GM12801 (cell line): ENCODE data around the gene SLC48A1.

Experiments used
- CTCF ChIP-seq: IDR thresholded peaks from one replicate; pipeline ENCODE4 v1.5.1; 2011; ENCODE audit warnings: control low read depth; ENCODE audit not compliant: insufficient read length; ENCODE audit errors: extremely low read depth

Gene SLC48A1

DNA sequence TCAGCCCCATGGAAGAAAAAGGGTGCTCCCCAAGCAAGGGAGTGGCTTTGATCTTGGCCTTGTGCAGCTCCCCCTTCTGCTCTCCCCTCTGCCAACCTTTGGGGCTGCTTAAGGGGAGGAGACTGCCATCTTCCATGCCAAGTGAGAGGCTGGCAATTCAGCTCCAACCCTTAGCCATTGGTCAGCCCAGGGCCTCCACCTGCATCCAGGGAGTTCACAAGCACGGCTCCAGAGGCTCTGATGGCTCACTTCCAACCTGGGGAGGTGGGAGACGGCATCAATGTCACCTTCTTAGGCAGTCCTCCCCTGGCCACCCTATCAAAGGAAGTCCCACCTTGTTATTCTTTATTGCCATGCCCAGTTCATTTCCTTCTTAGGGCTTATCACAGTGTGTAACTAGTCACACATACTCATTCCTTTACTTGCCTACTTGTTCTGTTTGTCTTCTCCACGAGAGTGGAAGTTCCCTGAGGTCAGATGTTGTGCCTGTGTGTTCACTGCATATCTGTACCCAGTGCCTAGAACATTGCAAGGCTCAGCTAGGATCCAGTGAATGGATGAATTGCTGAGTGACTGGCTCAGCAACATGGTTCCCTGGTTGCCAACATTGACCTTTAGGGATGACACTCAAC lies 41.6 kb downstream of the SLC48A1 start:
- TF ChIP-seq CTCF = no peak

- no peak for TF ChIP-seq CTCF
Observed at GRCh38 chr12:47816403-47817271, 43.6 kb downstream of the SLC48A1 start.

DNA sequence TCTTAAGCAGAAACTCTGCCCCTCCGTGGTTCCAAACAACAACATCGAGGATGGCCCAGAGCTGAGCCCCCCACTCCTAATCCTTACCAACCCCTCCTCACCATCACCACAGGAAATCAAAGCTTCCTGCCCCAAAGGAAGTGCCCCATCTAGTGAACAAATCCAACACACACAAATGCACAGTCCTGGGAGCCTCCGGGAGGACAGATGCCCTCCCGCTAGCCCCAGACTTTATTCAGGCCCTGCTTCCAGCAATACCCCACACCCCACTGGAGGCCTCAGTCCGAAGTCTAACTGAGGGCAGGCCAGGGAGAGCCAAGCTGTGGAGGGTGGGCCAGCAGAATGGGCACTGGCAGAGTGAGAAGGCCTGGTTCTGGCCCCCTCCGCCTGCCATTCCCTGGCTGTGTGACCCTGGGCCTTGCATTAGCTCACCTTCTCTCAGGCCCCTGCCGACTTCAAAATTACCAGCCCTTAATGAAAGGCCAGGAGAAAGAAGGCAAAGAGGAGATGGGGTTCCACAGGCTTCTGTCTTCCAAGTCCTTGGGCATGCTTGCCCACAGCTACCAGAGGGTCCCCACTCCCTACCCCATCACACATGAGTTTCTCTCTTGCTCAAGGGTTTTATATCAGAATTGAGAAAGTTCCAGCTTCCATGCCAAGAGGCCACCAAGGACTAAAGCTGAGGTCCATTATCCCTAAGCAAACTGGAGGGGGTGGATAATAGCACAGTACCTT lies 44.4 kb downstream of the SLC48A1 start:
- TF ChIP-seq CTCF = no peak

GRCh38 chr12:47818007-47818376 lies 45.0 kb downstream of the SLC48A1 start:
- TF ChIP-seq CTCF = no peak

- no peak for TF ChIP-seq CTCF
Observed at GRCh38 chr12:47818467-47819137, 45.6 kb downstream of the SLC48A1 start.

- no peak for TF ChIP-seq CTCF
Observed at GRCh38 chr12:47819138-47819895, 46.3 kb downstream of the SLC48A1 start.
